ENCODE measurements around the gene SLC6A11.

DNA sequence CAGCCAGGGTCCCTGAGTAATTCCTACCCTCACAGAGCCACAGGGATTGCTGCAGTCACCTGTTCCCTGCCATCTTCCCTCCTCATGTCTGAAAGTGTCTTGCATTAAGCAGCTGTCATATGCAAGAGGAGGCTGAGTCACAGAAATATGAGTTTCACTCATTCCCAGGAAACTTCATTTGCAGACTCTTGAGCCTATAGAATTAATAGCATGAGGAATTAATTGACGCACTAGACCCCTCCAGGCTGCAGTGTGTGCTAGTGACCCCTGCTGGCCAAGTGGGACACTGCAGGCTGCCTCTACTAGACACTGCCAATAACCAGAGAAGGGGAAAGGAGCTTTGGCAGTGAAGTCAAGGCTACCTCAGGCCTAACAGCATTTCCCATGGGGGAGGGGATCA lies 125.9 kb downstream of the SLC6A11 start:
- TF ChIP-seq CTCF (IDR thresholded peaks at IDR 0.05 in 8 of 11, conservative IDR thresholded peaks at IDR 0.05 in 3 of 11) = peak in 8 of 11 experiments; percentile 34 to 76 (median 54)
- TF ChIP-seq POLR2AphosphoS5 (IDR thresholded peaks at IDR 0.05) = no peak
